Smooth muscle cell (in vitro differentiated cells): Measurements from ENCODE around the gene TRIM8. TPM values are rescaled to one million over a fixed set of nuclear protein-coding genes. Genes with fewer than 3 reads are reported as not detected.

ENCODE experiments used
- DNase-seq: peaks from one replicate; lab custom pipeline; 2025; ENCODE audit not compliant: unreplicated experiment; lab: John Stamatoyannopoulos, UW
- H2AFZ ChIP-seq: fragments of 200-600 bp; sonication (generic); 2 replicates; pipeline ENCODE4 v1.6.0; 2016; ENCODE audit warnings: antibody characterized with exemption, low read depth, mild to moderate bottlenecking
- H3F3A ChIP-seq: fragments of 200-600 bp; sonication (generic); 2 replicates; pipeline ENCODE4 v1.6.0; 2017; ENCODE audit warnings: antibody characterized with exemption, low read depth
- H3K27ac ChIP-seq: fragments of 200-600 bp; sonication (generic); 2 replicates; pipeline ENCODE4 v1.5.1; 2016; ENCODE audit warnings: low read depth, mild to moderate bottlenecking
- H3K27me3 ChIP-seq: fragments of 200-600 bp; sonication (generic); 2 replicates; pipeline ENCODE4 v1.6.1; 2016; ENCODE audit warnings: low read depth, mild to moderate bottlenecking
- H3K36me3 ChIP-seq: fragments of 200-600 bp; sonication (generic); 2 replicates; pipeline ENCODE4 v1.5.1; 2016; ENCODE audit warnings: low read depth
- H3K4me1 ChIP-seq: fragments of 200-600 bp; sonication (generic); 2 replicates; pipeline ENCODE4 v1.5.1; 2016; ENCODE audit warnings: low read depth
- H3K4me2 ChIP-seq: fragments of 200-600 bp; sonication (generic); 2 replicates; pipeline ENCODE4 v1.6.0; 2016; ENCODE audit warnings: mild to moderate bottlenecking
- H3K4me3 ChIP-seq: fragments of 200-600 bp; sonication (generic); 2 replicates; pipeline ENCODE4 v1.5.1; 2016; ENCODE audit warnings: mild to moderate bottlenecking
- H3K79me2 ChIP-seq: fragments of 200-600 bp; sonication (generic); 2 replicates; pipeline ENCODE4 v1.6.0; 2016; ENCODE audit warnings: low read depth, mild to moderate bottlenecking
- H3K9ac ChIP-seq: fragments of 200-600 bp; sonication (generic); 2 replicates; pipeline ENCODE4 v1.6.0; 2016; ENCODE audit warnings: low read depth
- H3K9me3 ChIP-seq: fragments of 200-600 bp; sonication (generic); replicated peaks from 2 replicates; pipeline ENCODE4 v1.5.1; 2016; ENCODE audit warnings: low read depth
- H4K20me1 ChIP-seq: fragments of 200-600 bp; sonication (generic); 2 replicates; pipeline ENCODE4 v1.6.0; 2016; ENCODE audit warnings: low read depth
- WGBS: methylation state at CpG from one replicate; pipeline ENCODE4 v1.1.7; 2016; ENCODE audit warnings: low lambda C conversion rate; 5-methylcytosine and 5-hydroxymethylcytosine counted together
- polyA plus RNA-seq: library from polyadenylated mRNA; unstranded; fragments of >200 nt; fragmentation: Nextera tagmentation; extraction: Ambion mirVana; gene quantifications from 2 replicates; pipeline ENCODE4 v1.2.1, GENCODE V29; 2016
- total RNA-seq: library from RNA; depleted of rRNA; stranded (reverse); fragments of >200 nt; gene quantifications from 2 replicates; pipeline ENCODE4 v1.2.3, GENCODE V29; 2014
- TF ChIP-seq, protein P1 (sequence below): fragments of 200-600 bp; sonication (generic); IDR thresholded peaks from 2 replicates; pipeline ENCODE4 v1.5.1; 2017; ENCODE audit warnings: borderline replicate concordance, mild to moderate bottlenecking, antibody characterized with exemption; ENCODE audit not compliant: insufficient read depth, poor library complexity, severe bottlenecking

The TRIM8 gene
- total and polyA plus RNA-seq, 2 experiments from 2014 or later: 78.0 to 78.8 TPM

DNA sequence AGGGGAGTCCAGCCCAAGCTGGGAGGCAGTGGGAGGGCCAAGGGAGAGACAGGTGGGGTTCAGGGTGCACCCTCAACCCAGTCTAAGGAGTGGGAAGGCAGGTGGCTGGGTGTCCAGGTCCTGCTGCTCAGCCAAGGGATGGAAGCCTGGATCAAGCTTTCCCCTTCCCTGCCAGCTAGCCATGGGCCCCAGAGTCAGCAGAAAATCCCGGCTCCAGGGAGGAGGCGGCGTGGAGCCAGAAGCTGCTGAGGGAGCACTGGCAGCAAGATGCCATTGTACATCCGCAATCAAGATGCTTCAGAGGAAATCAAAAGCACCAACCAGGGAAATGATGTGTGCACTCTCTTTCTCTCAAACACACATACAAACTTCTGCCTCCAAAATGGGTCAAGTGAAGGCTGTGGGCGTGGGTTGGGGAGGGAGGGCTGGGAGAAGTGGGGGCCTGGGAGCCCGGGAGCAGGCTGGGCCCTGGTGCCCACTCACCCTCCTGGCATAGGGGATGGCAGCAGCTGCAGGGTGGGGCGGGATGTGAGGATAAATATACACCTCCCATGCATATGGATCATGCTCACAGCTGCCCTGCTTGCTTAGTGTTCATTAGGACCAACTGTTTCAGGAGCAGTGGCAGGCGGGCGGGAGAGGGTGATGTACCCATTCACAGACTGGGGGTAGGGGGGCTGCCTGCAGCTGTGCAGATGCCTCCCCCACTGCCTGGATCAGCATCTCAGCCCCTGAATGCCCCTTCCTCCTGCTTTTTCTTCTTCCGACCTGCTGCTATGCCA is 24.2 kb downstream of the TRIM8 start:
- Histone ChIP-seq H3K79me2 (no peaks in the 10 kb centered on the region), H3K9ac (no peak overlapping the region), H3K9me3 (no peaks in the 10 kb centered on the region), H3K4me3 (no peak overlapping the region), H3K36me3 (no peaks in the 10 kb centered on the region), H4K20me1 (no peaks in the 10 kb centered on the region), H3K27me3 (no peaks in the 10 kb centered on the region), H3K4me1 (peaks cover 21% of the 10 kb centered on the region), H3K4me2 (peak overlapping the region; percentile 76), H3K27ac (no peak overlapping the region), H2AFZ (no peak overlapping the region), H3F3A (peaks cover 6% of the 10 kb centered on the region)
- TF ChIP-seq, protein P1, sequence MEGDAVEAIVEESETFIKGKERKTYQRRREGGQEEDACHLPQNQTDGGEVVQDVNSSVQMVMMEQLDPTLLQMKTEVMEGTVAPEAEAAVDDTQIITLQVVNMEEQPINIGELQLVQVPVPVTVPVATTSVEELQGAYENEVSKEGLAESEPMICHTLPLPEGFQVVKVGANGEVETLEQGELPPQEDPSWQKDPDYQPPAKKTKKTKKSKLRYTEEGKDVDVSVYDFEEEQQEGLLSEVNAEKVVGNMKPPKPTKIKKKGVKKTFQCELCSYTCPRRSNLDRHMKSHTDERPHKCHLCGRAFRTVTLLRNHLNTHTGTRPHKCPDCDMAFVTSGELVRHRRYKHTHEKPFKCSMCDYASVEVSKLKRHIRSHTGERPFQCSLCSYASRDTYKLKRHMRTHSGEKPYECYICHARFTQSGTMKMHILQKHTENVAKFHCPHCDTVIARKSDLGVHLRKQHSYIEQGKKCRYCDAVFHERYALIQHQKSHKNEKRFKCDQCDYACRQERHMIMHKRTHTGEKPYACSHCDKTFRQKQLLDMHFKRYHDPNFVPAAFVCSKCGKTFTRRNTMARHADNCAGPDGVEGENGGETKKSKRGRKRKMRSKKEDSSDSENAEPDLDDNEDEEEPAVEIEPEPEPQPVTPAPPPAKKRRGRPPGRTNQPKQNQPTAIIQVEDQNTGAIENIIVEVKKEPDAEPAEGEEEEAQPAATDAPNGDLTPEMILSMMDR: no peak
- DNase-seq: no peak
- WGBS: 83% methylated on average over 10 of the region's 10 CpGs

- no peaks in the 10 kb centered on the region for H3K9me3 ChIP-seq
- 39% methylated on average over 7 of the region's 7 CpGs for WGBS
- TF ChIP-seq, protein P1: peak; percentile 39
- H3K79me2 ChIP-seq: no peaks in the 10 kb centered on the region
- H3K36me3 ChIP-seq: no peaks in the 10 kb centered on the region
- peaks cover 30% of the 10 kb centered on the region for H3K4me1 ChIP-seq
- H3K4me3 ChIP-seq: no peak overlapping the region
- H3K27ac ChIP-seq: peak overlapping the region; percentile 79
- H3F3A ChIP-seq: peaks cover 7% of the 10 kb centered on the region
- peak overlapping the region; percentile 76 for H3K4me2 ChIP-seq
- H3K9ac ChIP-seq: no peak overlapping the region
- H3K27me3 ChIP-seq: no peaks in the 10 kb centered on the region
- DNase-seq: no peak
- H4K20me1 ChIP-seq: no peaks in the 10 kb centered on the region
- H2AFZ ChIP-seq: no peak overlapping the region
Observed at GRCh38 chr10:102669206-102670064, 25.2 kb downstream of the TRIM8 start.

GRCh38 chr10:102670065-102670670 is 25.9 kb downstream of the TRIM8 start:
- H3K36me3 ChIP-seq: no peaks in the 10 kb centered on the region
- peak overlapping the region; percentile 79 for H3K27ac ChIP-seq
- TF ChIP-seq, protein P1: no peak
- H3K9ac ChIP-seq: no peak overlapping the region
- no peaks in the 10 kb centered on the region for H3K79me2 ChIP-seq
- no peak overlapping the region for H2AFZ ChIP-seq
- peaks cover 14% of the 10 kb centered on the region for H3F3A ChIP-seq
- 77% methylated on average over 9 of the region's 9 CpGs for WGBS
- H3K4me3 ChIP-seq: no peak overlapping the region
- DNase-seq: no peak
- no peaks in the 10 kb centered on the region for H3K27me3 ChIP-seq
- H3K9me3 ChIP-seq: no peaks in the 10 kb centered on the region
- H4K20me1 ChIP-seq: no peaks in the 10 kb centered on the region
- peaks cover 38% of the 10 kb centered on the region for H3K4me1 ChIP-seq
- peak overlapping the region; percentile 76 for H3K4me2 ChIP-seq
